OCI-LY7 (cell line): ENCODE data around the gene FBXW7. TPM values are rescaled to one million over a fixed set of nuclear protein-coding genes. Genes with fewer than 3 reads are reported as not detected.
A peak's percentile ranks its signal among the peaks of the same experiment; 100 is the strongest.

Experiments used
- BruUV-seq: library from RNA; stranded (reverse); fragments of 400-500 nt; replicated peaks from 2 replicates; lab custom pipeline; 2021; lab: Mats Ljungman, UMichigan
- CTCF ChIA-PET: fragments of 300-600 bp; sonication (Branson Sonifier 250); formaldehyde crosslinking; loops from one replicate; lab custom pipeline; 2022; ENCODE audit warnings: antibody characterized with exemption; ENCODE audit not compliant: unreplicated experiment; lab: Charles Lee
- POLR2A ChIA-PET: fragments of 300-600 bp; sonication (Branson Sonifier 250); formaldehyde crosslinking; loops from one replicate; lab custom pipeline; 2022; ENCODE audit warnings: antibody characterized with exemption; lab: Charles Lee
- DNase-seq: peaks from one replicate; pipeline ENCODE4 v3.0.0-alpha.2; 2015; ENCODE audit warnings: low spot score
- H2AFZ ChIP-seq: fragments of 200-600 bp; sonication (generic), shearing (Covaris generic); 2 replicates; pipeline ENCODE4 v1.6.1; 2014; ENCODE audit warnings: mild to moderate bottlenecking, antibody characterized with exemption, low read length, moderate library complexity
- H3K27ac ChIP-seq: fragments of 200-600 bp; sonication (generic); 2 replicates; pipeline ENCODE4 v1.5.1; 2014; ENCODE audit warnings: mixed run types, low read depth, mild to moderate bottlenecking, moderate library complexity, low read length, inconsistent platforms; ENCODE audit not compliant: poor library complexity, severe bottlenecking
- H3K36me3 ChIP-seq: fragments of 200-600 bp; sonication (generic); 2 replicates; pipeline ENCODE4 v1.6.1; 2014; ENCODE audit warnings: mild to moderate bottlenecking, antibody characterized with exemption, low read length, moderate library complexity, mixed read lengths; ENCODE audit not compliant: insufficient read depth
- H3K4me1 ChIP-seq: fragments of 200-600 bp; sonication (generic); 2 replicates; pipeline ENCODE4 v1.5.1; 2014; ENCODE audit warnings: mild to moderate bottlenecking, low read length; ENCODE audit not compliant: insufficient read depth, poor library complexity, severe bottlenecking
- H3K4me2 ChIP-seq: fragments of 200-600 bp; sonication (generic); 2 replicates; pipeline ENCODE4 v1.6.1; 2014; ENCODE audit warnings: mild to moderate bottlenecking, low read length
- H3K4me3 ChIP-seq: fragments of 200-600 bp; sonication (generic); 2 replicates; pipeline ENCODE4 v1.5.1; 2014; ENCODE audit warnings: mild to moderate bottlenecking, low read depth, low read length; ENCODE audit not compliant: poor library complexity, severe bottlenecking
- H3K79me2 ChIP-seq: fragments of 200-600 bp; sonication (generic); 2 replicates; pipeline ENCODE4 v1.6.1; 2016; ENCODE audit warnings: low read depth, mild to moderate bottlenecking, low read length, moderate library complexity, mixed read lengths; ENCODE audit not compliant: insufficient read depth
- H3K9me2 ChIP-seq: fragments of 200-600 bp; sonication (generic); 2 replicates; pipeline ENCODE4 v1.6.1; 2016; ENCODE audit warnings: mild to moderate bottlenecking, low read length, mixed read lengths; ENCODE audit not compliant: insufficient read depth
- H3K9me3 ChIP-seq: fragments of 200-600 bp; sonication (generic); 2 replicates; pipeline ENCODE4 v1.6.1; 2014; ENCODE audit warnings: mild to moderate bottlenecking, mixed run types, low read length, mixed read lengths
- H4K20me1 ChIP-seq: fragments of 200-600 bp; sonication (generic); 2 replicates; pipeline ENCODE4 v1.6.1; 2014; ENCODE audit warnings: mild to moderate bottlenecking, antibody characterized with exemption, low read length, moderate library complexity, mixed read lengths; ENCODE audit not compliant: insufficient read depth
- CTCF ChIP-seq: fragments of 200-600 bp; sonication (generic); conservative IDR thresholded peaks from 2 replicates; pipeline ENCODE4 v1.5.1; 2014; ENCODE audit warnings: mild to moderate bottlenecking, antibody characterized with exemption, low read length, moderate library complexity, mixed read lengths
- EZH2phosphoT487 ChIP-seq: fragments of 200-600 bp; sonication (generic); IDR thresholded peaks from 2 replicates; pipeline ENCODE4 v1.6.1; 2018; ENCODE audit warnings: low read depth, borderline replicate concordance, mild to moderate bottlenecking, mixed run types, antibody characterized with exemption, low read length, moderate library complexity, mixed read lengths
- intact Hi-C: fragments of 100-400 bp; cut with micrococcal nuclease; formaldehyde crosslinking; loops from one replicate; pipeline ENCODE4 v1.10.0; 2022; ENCODE audit not compliant: unreplicated experiment
- total RNA-seq, 2 experiments: library from RNA; depleted of rRNA in 1 of 2; stranded (reverse); fragments of >200 nt in 1 of 2; shearing (Covaris generic) in 1 of 2; gene quantifications; 2 replicates each; pipeline ENCODE4 v1.2.3, GENCODE V29; 2014 to 2022

FBXW7 gene
- total RNA-seq, 2 experiments from 2014 or later, result 58.8 to 102 TPM

DNA sequence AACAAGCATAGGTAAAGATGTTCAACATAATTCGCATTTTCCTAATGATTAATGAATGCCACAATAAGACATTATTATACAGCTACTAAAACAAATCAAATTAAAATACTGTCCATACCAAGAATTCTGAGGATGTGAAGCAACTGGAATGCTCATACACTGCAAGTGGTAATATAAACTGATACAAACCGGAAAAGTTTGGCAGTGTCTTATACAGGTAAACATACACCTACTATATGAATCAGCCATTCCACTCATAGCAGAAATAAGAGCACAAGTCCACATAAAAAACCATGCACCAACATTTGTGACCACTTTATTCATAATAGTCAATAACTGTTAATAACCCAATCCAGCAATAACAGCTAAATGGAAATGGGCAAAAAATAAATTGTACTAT, 79.3 kb downstream of the FBXW7 start:
- no peak overlapping the region for H3K27ac ChIP-seq
- no peak for DNase-seq
- no peak overlapping the region for H2AFZ ChIP-seq
- H4K20me1 ChIP-seq, result peaks cover 28% of the 10 kb centered on the region; the same call in 1 of the 2 replicates
- H3K4me2 ChIP-seq, result no peak overlapping the region
- no peaks in the 10 kb centered on the region for H3K9me2 ChIP-seq
- no peaks in the 10 kb centered on the region for H3K9me3 ChIP-seq
- no TSS peak for BruUV-seq
- ChIA-PET POLR2A (interaction anchor here (0.9 to 1.7 kb wide), 9 partner anchors 8 to 207 kb away, joined by 3 to 9 read pairs (median 4); no protein-coding TSS in a partner anchor), CTCF (no interaction called here)
- TF ChIP-seq EZH2phosphoT487, result no peak
- no peak for TF ChIP-seq CTCF
- H3K36me3 ChIP-seq, result no peaks in the 10 kb centered on the region
- H3K79me2 ChIP-seq, result peaks cover 94% of the 10 kb centered on the region
- no peak overlapping the region for H3K4me3 ChIP-seq
- peaks cover 45% of the 10 kb centered on the region for H3K4me1 ChIP-seq
- intact Hi-C loops, result no loop called here

DNA sequence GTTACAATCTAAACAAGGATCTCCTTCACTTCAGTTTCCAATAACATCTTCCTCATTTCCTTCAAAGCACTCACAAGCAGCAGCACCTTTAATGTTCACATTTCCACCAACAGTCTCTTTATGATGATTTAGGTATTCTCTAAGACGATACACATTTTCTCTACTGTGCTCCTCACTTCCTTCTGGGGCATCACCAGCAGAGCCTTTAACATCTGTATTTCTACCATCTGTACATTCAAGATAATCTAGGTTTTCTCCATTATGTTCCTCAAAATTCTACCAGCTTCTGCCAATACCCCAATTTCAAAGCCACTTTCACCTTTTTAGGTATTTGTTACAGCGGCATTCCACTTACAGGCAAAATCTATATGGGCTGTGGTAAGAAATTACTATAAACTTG, 80.6 kb downstream of the FBXW7 start:
- no peak overlapping the region for H2AFZ ChIP-seq
- H3K9me3 ChIP-seq, result no peaks in the 10 kb centered on the region
- 0 out of 2 replicates have a peak overlapping the region, but pooled peaks have one; percentile 17 for H3K4me2 ChIP-seq
- TF ChIP-seq CTCF (no peak), EZH2phosphoT487 (no peak)
- intact Hi-C loops, result loop anchor here (2.0 kb wide), 1 partner anchor 45 kb away; no protein-coding TSS in a partner anchor
- H3K9me2 ChIP-seq, result no peaks in the 10 kb centered on the region
- ChIA-PET POLR2A (interaction anchor here (0.7 to 2.2 kb wide), 12 partner anchors 8 to 212 kb away, joined by 3 to 14 read pairs (median 4); partner anchors contain the start of gene FBXW7), CTCF (interaction anchor here (0.9 kb wide), 1 partner anchor 284 kb away, joined by 3 read pairs; no protein-coding TSS in a partner anchor)
- no peak overlapping the region for H3K4me3 ChIP-seq
- peaks cover 38% of the 10 kb centered on the region for H3K4me1 ChIP-seq
- BruUV-seq, result TSS peak; percentile 5
- peaks cover 91% of the 10 kb centered on the region for H3K79me2 ChIP-seq
- no peaks in the 10 kb centered on the region for H3K36me3 ChIP-seq
- DNase-seq, result no peak
- H4K20me1 ChIP-seq, result peaks cover 26% of the 10 kb centered on the region; the same call in 1 of the 2 replicates
- no peak overlapping the region for H3K27ac ChIP-seq

GRCh38 chr4:152454398-152455011, 81.4 kb downstream of the FBXW7 start:
- no peak for TF ChIP-seq EZH2phosphoT487
- TF ChIP-seq CTCF, result peak; percentile 95
- peak; percentile 47 for DNase-seq
- Histone ChIP-seq H3K79me2 (peaks cover 91% of the 10 kb centered on the region), H3K4me3 (no peak overlapping the region), H3K4me2 (no peak overlapping the region), H3K4me1 (peaks cover 35% of the 10 kb centered on the region), H3K36me3 (no peaks in the 10 kb centered on the region), H3K9me2 (no peaks in the 10 kb centered on the region), H4K20me1 (peaks cover 26% of the 10 kb centered on the region; the same call in 1 of the 2 replicates), H2AFZ (no peak overlapping the region), H3K27ac (no peak overlapping the region), H3K9me3 (no peaks in the 10 kb centered on the region)
- intact Hi-C loops, result loop anchor here (1.0 to 5.0 kb wide), 4 partner anchors 46 to 323 kb away; partner anchors contain the start of genes ARFIP1 and TIGD4
- no TSS peak for BruUV-seq
- POLR2A ChIA-PET, result interaction anchor here (0.5 to 2.2 kb wide), 18 partner anchors 9 to 281 kb away, joined by 3 to 14 read pairs (median 3); partner anchors contain the start of gene FBXW7
- CTCF ChIA-PET, result interaction anchor here (0.9 kb wide), 1 partner anchor 285 kb away, joined by 3 read pairs; no protein-coding TSS in a partner anchor
